Stimulated activated naive CD8-positive, alpha-beta T cell treated with anti-CD3 and anti-CD28 coated beads, Interleukin-15, Interleukin-2, amounts not matched to agents 100 U/mL and 50 U/mL, for 24 hours (primary cell): ENCODE data around the gene OR2A2.

Experiments used
- ATAC-seq: fragments of 150-1000 bp; cut with Tn5 transposase; one replicate; pipeline ENCODE4 v1.10.0; 2021
- DNase-seq: peaks from one replicate; pipeline ENCODE4 v3.0.0; 2021

Gene OR2A2

DNA sequence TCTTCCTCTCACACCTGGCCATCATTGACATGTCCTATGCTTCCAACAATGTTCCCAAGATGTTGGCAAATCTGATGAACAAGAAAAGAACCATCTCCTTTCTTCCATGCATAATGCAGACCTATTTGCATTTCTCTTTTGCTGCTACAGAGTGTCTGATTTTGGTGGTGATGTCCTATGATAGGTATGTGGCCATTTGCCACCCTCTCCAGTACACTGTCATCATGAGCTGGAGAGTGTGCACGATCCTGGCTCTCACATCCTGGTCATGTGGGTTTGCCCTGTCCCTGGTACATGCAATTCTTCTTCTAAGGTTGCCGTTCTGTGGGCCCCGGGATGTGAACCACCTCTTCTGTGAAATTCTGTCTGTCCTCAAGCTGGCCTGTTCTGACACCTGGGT lies 32.8 kb downstream of the OR2A2 start:
- ATAC-seq (no peak), DNase-seq (no peak)

DNA sequence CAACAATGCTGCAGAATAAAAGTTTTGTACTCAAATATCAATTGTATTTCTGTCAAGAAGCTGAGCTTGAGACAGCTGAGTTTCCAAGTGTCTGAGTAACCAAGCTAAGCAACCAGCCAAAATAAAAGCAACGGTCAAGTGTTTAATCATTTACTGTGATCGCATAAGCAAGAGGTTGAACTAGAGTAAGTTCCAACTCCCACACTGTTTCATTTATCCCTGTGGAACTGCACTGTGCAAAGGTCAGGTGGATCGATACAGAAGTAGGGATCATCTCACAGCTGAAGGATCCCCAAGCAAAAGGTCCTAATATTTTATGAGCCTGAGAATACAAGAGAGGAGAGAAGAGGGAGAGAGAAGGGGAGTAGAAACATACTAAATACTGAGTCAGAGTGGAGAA lies 35.0 kb downstream of the OR2A2 start:
- no peak for ATAC-seq
- DNase-seq, result no peak

DNA sequence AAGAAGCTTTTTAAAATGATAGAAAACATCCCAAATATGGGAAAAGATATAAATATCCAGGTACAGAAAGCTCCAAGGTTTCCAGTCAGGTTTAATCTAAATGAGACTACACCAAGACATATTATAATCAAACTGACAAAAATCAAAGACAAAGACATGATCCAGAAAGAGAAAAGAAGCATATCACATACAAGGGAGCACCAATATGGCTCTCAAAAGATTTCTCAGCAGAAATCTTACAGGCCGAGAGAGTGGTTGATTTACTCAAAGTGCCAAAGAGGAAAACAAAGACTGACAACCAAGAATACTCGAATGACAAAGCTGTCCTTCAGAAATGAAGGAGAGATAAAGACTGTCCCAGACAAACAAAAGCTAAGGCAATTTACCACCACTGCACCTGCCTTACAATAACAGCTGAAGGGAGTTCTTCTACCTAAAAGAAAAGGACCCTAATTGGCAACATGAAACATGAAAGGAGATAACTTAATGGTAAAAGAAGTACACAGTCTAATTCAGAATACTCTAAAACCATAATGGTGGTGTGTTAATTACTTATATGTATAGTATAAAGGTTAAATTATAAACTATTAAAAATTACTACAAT lies 38.9 kb downstream of the OR2A2 start:
- ATAC-seq (no peak), DNase-seq (no peak)

DNA sequence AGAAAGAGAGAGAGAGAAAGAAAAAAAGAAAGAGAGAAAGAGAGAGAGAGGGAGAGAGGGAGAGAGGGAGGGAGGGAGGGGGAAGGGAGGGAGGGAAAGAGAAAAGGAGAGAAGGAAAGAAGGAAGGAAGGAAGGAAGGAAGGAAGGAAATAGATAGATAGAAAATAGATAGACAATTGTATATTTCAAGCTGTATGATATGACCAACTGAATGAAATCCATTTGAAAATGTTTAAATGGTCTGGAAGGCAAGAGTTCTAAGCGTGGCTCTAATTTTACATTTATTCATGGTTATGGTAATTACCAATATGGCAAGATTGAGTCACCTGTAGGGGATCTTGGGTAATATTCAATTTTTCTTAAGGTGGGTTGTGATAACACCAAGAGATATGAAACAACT lies 49.5 kb downstream of the OR2A2 start:
- DNase-seq, result no peak

More for the DNA sequence above, 49.5 kb downstream of the OR2A2 start:
- ATAC-seq, result no peak
